B cell (primary cell): ENCODE data around the gene MFSD8. TPM values are rescaled to one million over a fixed set of nuclear protein-coding genes. Genes with fewer than 3 reads are reported as not detected.

Source experiments
- ATAC-seq: fragments of 200-7000 bp; cut with Tn5 transposase; one replicate; pipeline ENCODE4 v1.10.0; 2021; ENCODE audit warnings: low read depth, mild to moderate bottlenecking, moderate number of reproducible peaks, moderate library complexity
- CTCF ChIA-PET: fragments of 350-600 bp; sonication (Branson Sonifier 250); formaldehyde crosslinking; loops from one replicate; lab custom pipeline; 2021; ENCODE audit warnings: antibody characterized with exemption, inconsistent platforms; lab: Charles Lee
- POLR2A ChIA-PET: fragments of 350-600 bp; sonication (Branson Sonifier 250); formaldehyde crosslinking; loops from one replicate; lab custom pipeline; 2021; ENCODE audit warnings: antibody characterized with exemption; lab: Charles Lee
- DNase-seq: peaks from one replicate; pipeline ENCODE4 v3.0.0; 2013
- H2AFZ ChIP-seq: 2 replicates; pipeline ENCODE4 v1.6.1; 2012; ENCODE audit warnings: mild to moderate bottlenecking, low read depth, low read length; ENCODE audit not compliant: insufficient read depth, poor library complexity, severe bottlenecking
- H3K27ac ChIP-seq, 2 donors: 1 replicate in 1 of 2; 2 replicates in 1 of 2; pipeline ENCODE4 v1.5.1; 2012 to 2013; ENCODE audit warnings: low read length in 2 of 2, mild to moderate bottlenecking in 2 of 2, moderate library complexity in 1 of 2
- H3K27me3 ChIP-seq, 4 experiments: fragments of 200-600 bp in 1 of 4; sonication (generic) in 1 of 4; replicated peaks in 1 of 4; 1 replicate in 2 of 4; 2 replicates in 2 of 4; pipeline versions ENCODE4 v1.6.1 to v1.7.0; 2013 to 2016; ENCODE audit warnings: low read length in 3 of 4, mild to moderate bottlenecking in 2 of 4, mixed read lengths in 1 of 4, moderate library complexity in 1 of 4; ENCODE audit not compliant: insufficient read depth in 4 of 4, control insufficient read depth in 3 of 4; ENCODE audit errors: control extremely low read depth in 1 of 4
- H3K36me3 ChIP-seq, 2 experiments: replicated peaks in 1 of 2; 1 replicate in 1 of 2; 2 replicates in 1 of 2; pipeline versions ENCODE4 v1.6.1 to v1.7.1; 2013; ENCODE audit warnings: low read length in 1 of 2; ENCODE audit not compliant: insufficient read depth in 2 of 2, control insufficient read depth in 1 of 2; ENCODE audit errors: control extremely low read depth in 1 of 2, extremely low read depth in 1 of 2
- H3K4me1 ChIP-seq, 2 donors: fragments of 200-600 bp in 1 of 2; sonication (generic) in 1 of 2; 1 replicate in 1 of 2; 2 replicates in 1 of 2; pipeline versions ENCODE4 v1.5.1 to v1.6.1; 2013 to 2017; ENCODE audit warnings: low read length in 2 of 2; ENCODE audit not compliant: control insufficient read depth in 2 of 2, insufficient read depth in 2 of 2
- H3K4me2 ChIP-seq: replicated peaks from 2 replicates; pipeline ENCODE3; 2012; ENCODE audit warnings: mild to moderate bottlenecking, low read depth, low read length; ENCODE audit not compliant: poor library complexity, severe bottlenecking
- H3K4me3 ChIP-seq, 5 experiments: fragments of 200-600 bp in 1 of 5; sonication (generic) in 1 of 5; 1 replicate in 3 of 5; 2 replicates in 2 of 5; pipeline versions ENCODE4 v1.5.1 to v1.7.0; 2011 to 2016; ENCODE audit warnings: low read length in 4 of 5, mild to moderate bottlenecking in 4 of 5, low read depth in 2 of 5, control low read depth in 1 of 5, moderate library complexity in 1 of 5; ENCODE audit not compliant: insufficient read depth in 1 of 5; ENCODE audit errors: control extremely low read depth in 1 of 5, extremely low read depth in 1 of 5
- H3K79me2 ChIP-seq: fragments of 200-600 bp; sonication (generic); one replicate; pipeline ENCODE4 v1.6.0; 2016; ENCODE audit warnings: low read length; ENCODE audit not compliant: control insufficient read depth, insufficient read depth
- H3K9ac ChIP-seq: fragments of 200-600 bp; sonication (generic); 2 replicates; pipeline ENCODE4 v1.6.1; 2017; ENCODE audit warnings: mild to moderate bottlenecking, low read length, moderate library complexity
- H3K9me3 ChIP-seq, 3 donors: one replicate each; pipeline versions ENCODE4 v1.6.1 to v1.7.1; 2013; ENCODE audit warnings: low read length in 2 of 3; ENCODE audit not compliant: control insufficient read depth in 2 of 3, insufficient read depth in 1 of 3; ENCODE audit errors: control extremely low read depth in 1 of 3
- H4K20me1 ChIP-seq: 2 replicates; pipeline ENCODE4 v1.6.0; 2012; ENCODE audit warnings: mild to moderate bottlenecking, low read length; ENCODE audit not compliant: insufficient read depth, control insufficient read depth, poor library complexity, severe bottlenecking
- H3K27ac Mint-ChIP-seq: one replicate; pipeline ENCODE4 v1.8.0; 2021; ENCODE audit warnings: mixed read lengths
- H3K27me3 Mint-ChIP-seq: one replicate; pipeline ENCODE4 v1.8.0; 2021; ENCODE audit warnings: mixed read lengths
- H3K4me1 Mint-ChIP-seq: one replicate; pipeline ENCODE4 v1.8.0; 2021; ENCODE audit warnings: mixed read lengths
- H3K4me3 Mint-ChIP-seq: one replicate; pipeline ENCODE4 v1.8.0; 2021; ENCODE audit warnings: mixed read lengths
- H3K9me3 Mint-ChIP-seq: one replicate; pipeline ENCODE4 v1.8.0; 2022; ENCODE audit warnings: mixed read lengths; ENCODE audit not compliant: insufficient read depth
- EZH2 ChIP-seq: IDR thresholded peaks from 2 replicates; pipeline ENCODE4 v1.6.1; 2012; ENCODE audit warnings: borderline replicate concordance, low read depth, mild to moderate bottlenecking, moderate library complexity, low read length; ENCODE audit not compliant: insufficient read depth, poor library complexity, severe bottlenecking
- WGBS: methylation state at CpG from one replicate; pipeline ENCODE4 v1.1.5; 2013; ENCODE audit warnings: missing lambda C conversion rate; ENCODE audit not compliant: insufficient coverage; 5-methylcytosine and 5-hydroxymethylcytosine counted together
- intact Hi-C: fragments of 100-400 bp; cut with micrococcal nuclease; formaldehyde crosslinking; loops from one replicate; pipeline ENCODE4 v1.10.0; 2022
- polyA plus RNA-seq: library from polyadenylated mRNA; depleted of rRNA; stranded (reverse); fragments of >200 nt; gene quantifications from 2 replicates; pipeline ENCODE4 v1.2.3, GENCODE V29; 2012
- small RNA-seq: library from RNA; depleted of rRNA; stranded (forward); fragments of <200 nt; gene quantifications from one replicate; pipeline ENCODE3, GENCODE V24; 2012; ENCODE audit warnings: low replicate concordance, low read depth; ENCODE audit not compliant: insufficient read length
- total RNA-seq, 2 donors: library from RNA; stranded (reverse); fragments of 120-200 nt in 1 of 2; gene quantifications; 1 replicate in 1 of 2; 2 replicates in 1 of 2; pipeline versions ENCODE4 v1.2.3 to v1.2.4, GENCODE V29; 2013 to 2022
- TF ChIP-seq, protein P1 (sequence below): fragments of 200-600 bp; IDR thresholded peaks from one replicate; pipeline ENCODE4 v1.8.0; 2022; ENCODE audit warnings: antibody characterized with exemption, mild to moderate bottlenecking

The MFSD8 gene
- total and polyA plus RNA-seq, 2 donors (not counting 1 experiment from before 2014, with no cell fraction given), result 18.4 to 53.1 TPM

DNA sequence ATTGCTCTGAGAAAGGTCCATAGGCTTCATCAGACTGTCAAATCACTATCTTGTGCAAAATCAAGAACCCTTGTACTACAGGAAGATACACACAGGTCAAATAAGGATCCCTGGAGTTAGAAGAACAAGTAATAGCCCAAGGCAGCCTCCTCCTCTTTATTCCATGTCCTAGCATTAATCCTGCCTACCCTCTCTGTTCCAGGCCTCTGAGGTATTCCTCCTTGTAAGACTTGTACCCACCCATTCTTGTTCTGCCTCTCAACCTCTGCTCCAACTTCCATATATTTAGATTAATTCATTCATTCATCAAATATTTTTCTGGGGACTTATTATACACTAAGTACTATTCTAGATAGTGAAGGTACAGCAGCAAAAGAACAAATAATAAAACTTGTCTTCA is 94.7 kb downstream of the MFSD8 start:
- Histone ChIP-seq H3K9me3 (no peaks in the 10 kb centered on the region), H2AFZ (no peak overlapping the region), H3K4me1 (no peaks in the 10 kb centered on the region), H3K36me3 (no peaks in the 10 kb centered on the region), H3K4me3 (no peak overlapping the region), H3K27ac (no peak overlapping the region), H3K27me3 (no peaks in the 10 kb centered on the region), H4K20me1 (no peaks in the 10 kb centered on the region), H3K9ac (no peak overlapping the region), H3K79me2 (no peaks in the 10 kb centered on the region), H3K4me2 (no peak overlapping the region)
- intact Hi-C loops, result no loop called here
- Mint-ChIP-seq H3K27ac (no peak overlapping the region), H3K4me1 (no peaks in the 10 kb centered on the region), H3K4me3 (no peak overlapping the region), H3K9me3 (no peaks in the 10 kb centered on the region), H3K27me3 (no peaks in the 10 kb centered on the region)
- ChIA-PET CTCF (no interaction called here), POLR2A (no interaction called here)
- no peak for TF ChIP-seq EZH2
- TF ChIP-seq, protein P1, sequence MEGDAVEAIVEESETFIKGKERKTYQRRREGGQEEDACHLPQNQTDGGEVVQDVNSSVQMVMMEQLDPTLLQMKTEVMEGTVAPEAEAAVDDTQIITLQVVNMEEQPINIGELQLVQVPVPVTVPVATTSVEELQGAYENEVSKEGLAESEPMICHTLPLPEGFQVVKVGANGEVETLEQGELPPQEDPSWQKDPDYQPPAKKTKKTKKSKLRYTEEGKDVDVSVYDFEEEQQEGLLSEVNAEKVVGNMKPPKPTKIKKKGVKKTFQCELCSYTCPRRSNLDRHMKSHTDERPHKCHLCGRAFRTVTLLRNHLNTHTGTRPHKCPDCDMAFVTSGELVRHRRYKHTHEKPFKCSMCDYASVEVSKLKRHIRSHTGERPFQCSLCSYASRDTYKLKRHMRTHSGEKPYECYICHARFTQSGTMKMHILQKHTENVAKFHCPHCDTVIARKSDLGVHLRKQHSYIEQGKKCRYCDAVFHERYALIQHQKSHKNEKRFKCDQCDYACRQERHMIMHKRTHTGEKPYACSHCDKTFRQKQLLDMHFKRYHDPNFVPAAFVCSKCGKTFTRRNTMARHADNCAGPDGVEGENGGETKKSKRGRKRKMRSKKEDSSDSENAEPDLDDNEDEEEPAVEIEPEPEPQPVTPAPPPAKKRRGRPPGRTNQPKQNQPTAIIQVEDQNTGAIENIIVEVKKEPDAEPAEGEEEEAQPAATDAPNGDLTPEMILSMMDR, result no peak
- no peak for ATAC-seq
- no peak for DNase-seq

DNA sequence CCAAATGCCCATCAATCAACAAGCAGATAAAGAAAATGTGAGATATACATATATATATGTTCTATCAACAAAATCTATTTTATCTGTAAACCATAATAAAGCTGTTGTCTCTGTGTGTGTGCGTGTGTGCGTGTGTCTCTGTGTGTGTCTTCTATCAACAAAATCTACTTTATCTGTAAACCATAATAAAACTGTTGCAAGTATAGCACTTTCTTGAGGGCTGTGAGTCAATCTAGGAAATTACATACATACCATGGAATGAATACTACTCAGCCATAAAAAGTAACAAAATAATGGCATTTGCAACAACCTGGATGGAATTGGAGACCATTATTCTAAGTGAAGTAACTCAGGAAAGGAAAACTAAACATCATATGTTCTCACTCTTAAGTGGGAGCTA is 96.8 kb downstream of the MFSD8 start:
- ChIA-PET POLR2A (no interaction called here), CTCF (no interaction called here)
- H3K9ac ChIP-seq, result no peak overlapping the region
- intact Hi-C loops, result no loop called here
- H3K4me1 ChIP-seq, result no peaks in the 10 kb centered on the region
- ATAC-seq (no peak), DNase-seq (no peak)
- no peak overlapping the region for H3K27ac ChIP-seq
- TF ChIP-seq EZH2, result no peak
- TF ChIP-seq, protein P1, result no peak
- no peaks in the 10 kb centered on the region for H3K36me3 ChIP-seq
- Mint-ChIP-seq H3K27me3 (no peaks in the 10 kb centered on the region), H3K4me3 (no peak overlapping the region), H3K9me3 (no peaks in the 10 kb centered on the region), H3K4me1 (no peaks in the 10 kb centered on the region), H3K27ac (no peak overlapping the region)
- no peaks in the 10 kb centered on the region for H3K79me2 ChIP-seq
- H3K27me3 ChIP-seq, result no peaks in the 10 kb centered on the region
- WGBS, result no CpG with 5 or more reads among the region's 2 CpGs
- H3K9me3 ChIP-seq, result no peaks in the 10 kb centered on the region
- H2AFZ ChIP-seq, result no peak overlapping the region
- H3K4me2 ChIP-seq, result no peak overlapping the region
- H3K4me3 ChIP-seq, result no peak overlapping the region
- no peaks in the 10 kb centered on the region for H4K20me1 ChIP-seq

Small RNAs within 50 kb of the gene (small RNA-seq; reads per million reads assigned to genes)
- gene RNU6-583P, result not detected

Other genes starting within 250 kb of the MFSD8 start
- gene SLC25A31, start 234.8 kb downstream of the MFSD8 start, total RNA-seq, result not detected in 2 replicates
- gene SLC25A31, start 234.8 kb downstream of the MFSD8 start, polyA plus RNA-seq, result not detected in 2 replicates
- gene HSPA4L, start 182.9 kb downstream of the MFSD8 start, total RNA-seq, result not detected in 2 replicates
- not detected in 2 replicates for gene HSPA4L, start 182.9 kb downstream of the MFSD8 start, polyA plus RNA-seq
- 2.8 and 4.3 TPM in 2 replicates for gene PLK4, start 84.3 kb downstream of the MFSD8 start, total RNA-seq
- gene PLK4, start 84.3 kb downstream of the MFSD8 start, polyA plus RNA-seq, result 1.2 and 2.0 TPM in 2 replicates
- 17.5 and 18.3 TPM in 2 replicates for gene ABHD18, start 233 bp upstream of the MFSD8 start, total RNA-seq
- 6.3 and 7.1 TPM in 2 replicates for gene ABHD18, start 233 bp upstream of the MFSD8 start, polyA plus RNA-seq
- 13.6 and 14.6 TPM in 2 replicates for gene LARP1B, start 96.1 kb upstream of the MFSD8 start, total RNA-seq
- gene LARP1B, start 96.1 kb upstream of the MFSD8 start, polyA plus RNA-seq, result 4.5 and 9.1 TPM in 2 replicates